ENCODE measurements around the gene USP44. TPM values are rescaled to one million over a fixed set of nuclear protein-coding genes. Genes with fewer than 3 reads are reported as not detected.

USP44 gene
- total and polyA plus RNA-seq, 10 of the 15 experiments (the other 5 are each of a cell fraction or from before 2014, with no cell fraction given): 0.02 to 0.26 (median 0.12) TPM; not detected in 6

DNA sequence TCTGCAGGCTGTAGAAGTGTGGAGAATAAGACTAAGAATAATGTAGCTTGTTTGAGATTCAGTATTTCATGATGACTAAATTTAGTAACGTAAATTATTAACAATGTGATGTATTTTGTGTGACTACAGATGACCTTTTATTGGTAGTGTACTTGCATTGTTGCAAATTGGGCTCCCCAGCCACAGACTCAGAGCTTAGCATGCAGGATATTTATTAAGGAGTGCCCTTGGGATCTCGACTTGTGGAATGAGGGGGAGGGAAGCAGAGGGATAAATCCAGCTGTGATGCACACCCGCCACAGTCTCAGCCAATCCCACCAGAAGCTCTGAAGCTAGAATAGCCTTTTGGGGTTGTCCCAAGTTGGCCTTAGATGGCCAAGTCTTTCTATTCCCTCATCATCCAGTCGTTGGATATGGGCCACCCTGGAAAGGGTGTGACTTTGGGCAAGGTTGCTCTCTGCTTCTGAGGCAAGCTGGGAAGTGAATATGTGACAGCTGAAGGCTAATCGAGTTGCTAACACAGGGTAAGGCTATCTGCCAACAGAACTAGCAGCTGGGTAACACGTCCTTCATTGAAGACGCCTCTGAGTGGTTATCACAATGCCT lies 42.1 kb upstream of the USP44 start (continued):
- no peak for TF ChIP-seq FOS (IDR thresholded peaks at IDR 0.05; ENCODE audit: borderline replicate concordance, extremely low read depth, insufficient read length)
- TF ChIP-seq RAD51 (IDR thresholded peaks at IDR 0.05): no peak

GRCh38 chr12:95591731-95592130 lies 40.5 kb upstream of the USP44 start:
- no peak for DNase-seq (ENCODE audit: low read depth, low spot score)
- ChIA-PET POLR2A (no interaction called here), CTCF (no interaction called here), RAD21 (ENCODE audit: unreplicated experiment) (no interaction called here), SMC1A (ENCODE audit: uncharacterized antibody, unreplicated experiment) (no interaction called here)
- Histone ChIP-seq H3K27me3 (replicated peaks in 1 of 2; ENCODE audit: control insufficient read depth in 2 of 2, insufficient read depth in 2 of 2, low read length in 1 of 2) (no peaks in the 10 kb centered on the region), H3K36me3 (ENCODE audit: control insufficient read depth in 2 of 2, insufficient read depth in 2 of 2, low read length in 1 of 2) (no peaks in the 10 kb centered on the region), H3K9ac (ENCODE audit: control insufficient read depth, insufficient read depth, low read length) (no peak overlapping the region), H3K79me2 (ENCODE audit: control insufficient read depth, insufficient read depth, low read length) (no peaks in the 10 kb centered on the region), H3K4me1 (ENCODE audit: control insufficient read depth, insufficient read depth, low read length) (no peaks in the 10 kb centered on the region), H3K4me3 (no peak overlapping the region), H2AFZ (ENCODE audit: control insufficient read depth, low read depth, low read length) (no peak overlapping the region), H4K20me1 (ENCODE audit: control insufficient read depth, insufficient read depth) (no peaks in the 10 kb centered on the region), H3K9me3 (replicated peaks; ENCODE audit: control insufficient read depth, insufficient read depth, low read length) (no peaks in the 10 kb centered on the region), H3K27ac (ENCODE audit: control insufficient read depth, insufficient read depth) (no peak overlapping the region), H3K4me2 (ENCODE audit: control insufficient read depth, insufficient read depth) (no peak overlapping the region)
- no peak for FAIRE-seq
- in situ Hi-C loops (cut with MboI) (no loop called here), intact Hi-C loops (cut with micrococcal nuclease; ENCODE audit: unreplicated experiment) (no loop called here)
- no TSS peak for BruUV-seq (replicated peaks)
- TF ChIP-seq ETV6 (conservative IDR thresholded peaks at IDR 0.05 in 1 of 2, IDR thresholded peaks at IDR 0.05 in 1 of 2; ENCODE audit: borderline replicate concordance in 1 of 2, low read depth in 1 of 2) (no peak), CREM (IDR thresholded peaks at IDR 0.05; ENCODE audit: low read depth) (no peak), POLR2AphosphoS2 (IDR thresholded peaks at IDR 0.05; ENCODE audit: low read depth, low read length) (no peak), ELK1 (IDR thresholded peaks at IDR 0.05; ENCODE audit: low read depth, low read length) (no peak)
- WGBS (ENCODE audit: insufficient coverage, insufficient replicate concordance, low lambda C conversion rate, missing lambda C conversion rate): 28% methylated on average over 2 of the region's 2 CpGs
- ATAC-seq: no peak

Data from GM12878 (cell line).